CD14-positive monocyte (primary cell): ENCODE data around the gene COL4A2. TPM values are rescaled to one million over a fixed set of nuclear protein-coding genes. Genes with fewer than 3 reads are reported as not detected.

ENCODE experiments used
- DNase-seq, 3 donors: peaks; one replicate each; pipeline ENCODE4 v3.0.0-alpha.2; 2011 to 2022
- H2AFZ ChIP-seq: 2 replicates; pipeline ENCODE4 v1.6.0; 2012; ENCODE audit warnings: mild to moderate bottlenecking, low read depth, low read length, inconsistent platforms; ENCODE audit not compliant: insufficient read depth, poor library complexity, severe bottlenecking
- H3K27ac ChIP-seq, 2 donors: 1 replicate in 1 of 2; 2 replicates in 1 of 2; pipeline ENCODE4 v1.5.1; 2012 to 2013; ENCODE audit warnings: low read length in 2 of 2, control low read depth in 1 of 2, inconsistent platforms in 1 of 2, low read depth in 1 of 2, mild to moderate bottlenecking in 1 of 2
- H3K27me3 ChIP-seq, 2 donors: one replicate each; pipeline versions ENCODE4 v1.6.0 to v1.6.1; 2011 to 2013; ENCODE audit warnings: low read length in 2 of 2; ENCODE audit not compliant: control insufficient read depth in 2 of 2, insufficient read depth in 2 of 2
- H3K36me3 ChIP-seq, 2 donors: replicated peaks in 1 of 2; 1 replicate in 1 of 2; 2 replicates in 1 of 2; pipeline versions ENCODE4 v1.5.1 to v1.6.1; 2012 to 2013; ENCODE audit warnings: low read length in 2 of 2, control low read depth in 1 of 2, inconsistent platforms in 1 of 2, mild to moderate bottlenecking in 1 of 2; ENCODE audit not compliant: insufficient read depth in 2 of 2, control insufficient read depth in 1 of 2
- H3K4me1 ChIP-seq, 2 donors: 1 replicate in 1 of 2; 2 replicates in 1 of 2; pipeline versions ENCODE4 v1.5.1 to v1.6.1; 2012 to 2013; ENCODE audit warnings: low read length in 2 of 2, control low read depth in 1 of 2, inconsistent platforms in 1 of 2, mild to moderate bottlenecking in 1 of 2, moderate library complexity in 1 of 2; ENCODE audit not compliant: insufficient read depth in 2 of 2, control insufficient read depth in 1 of 2
- H3K4me2 ChIP-seq: replicated peaks from 2 replicates; pipeline ENCODE3; 2012; ENCODE audit warnings: low read length, moderate library complexity, mild to moderate bottlenecking; ENCODE audit not compliant: poor library complexity, severe bottlenecking; ENCODE audit errors: extremely low read depth
- H3K4me3 ChIP-seq, 3 experiments: fragments of 200-600 bp in 1 of 3; sonication (generic) in 1 of 3; replicated peaks in 1 of 3; 1 replicate in 2 of 3; 2 replicates in 1 of 3; pipeline ENCODE4 v1.5.1; 2011 to 2013; ENCODE audit warnings: low read length in 3 of 3, mild to moderate bottlenecking in 3 of 3, control low read depth in 2 of 3, low read depth in 2 of 3, inconsistent platforms in 1 of 3, moderate library complexity in 1 of 3
- H3K79me2 ChIP-seq: 2 replicates; pipeline ENCODE4 v1.6.0; 2012; ENCODE audit warnings: mild to moderate bottlenecking, control low read depth, inconsistent platforms, low read length, moderate library complexity; ENCODE audit not compliant: insufficient read depth
- H3K9ac ChIP-seq: 2 replicates; pipeline ENCODE4 v1.6.0; 2017; ENCODE audit warnings: low read length, mild to moderate bottlenecking; ENCODE audit not compliant: insufficient read depth, poor library complexity, severe bottlenecking
- H3K9me3 ChIP-seq, 2 donors: replicated peaks in 1 of 2; 1 replicate in 1 of 2; 2 replicates in 1 of 2; pipeline versions ENCODE4 v1.5.1 to v1.6.1; 2012 to 2013; ENCODE audit warnings: low read length in 2 of 2, control low read depth in 1 of 2; ENCODE audit not compliant: control insufficient read depth in 1 of 2, insufficient read depth in 1 of 2
- H4K20me1 ChIP-seq: 2 replicates; pipeline ENCODE4 v1.6.0; 2012; ENCODE audit warnings: mild to moderate bottlenecking, low read length, control low read depth, moderate library complexity; ENCODE audit not compliant: insufficient read depth
- H3K27ac Mint-ChIP-seq, 7 donors: one replicate each; pipeline ENCODE4 v1.8.0; 2020; ENCODE audit warnings: mild to moderate bottlenecking in 7 of 7, mixed read lengths in 7 of 7, moderate library complexity in 6 of 7, inconsistent platforms in 2 of 7
- H3K27me3 Mint-ChIP-seq, 3 donors: one replicate each; pipeline ENCODE4 v1.8.0; 2021 to 2022; ENCODE audit warnings: low read depth in 3 of 3, mild to moderate bottlenecking in 3 of 3, mixed read lengths in 3 of 3, moderate library complexity in 3 of 3, inconsistent platforms in 1 of 3
- H3K36me3 Mint-ChIP-seq, 2 donors: one replicate each; pipeline ENCODE4 v1.8.0; 2020; ENCODE audit warnings: mixed read lengths in 2 of 2, inconsistent platforms in 1 of 2, mild to moderate bottlenecking in 1 of 2
- H3K4me1 Mint-ChIP-seq: one replicate; pipeline ENCODE4 v1.8.0; 2020; ENCODE audit warnings: mild to moderate bottlenecking, mixed read lengths
- H3K4me3 Mint-ChIP-seq, 2 donors: one replicate each; pipeline ENCODE4 v1.8.0; 2020; ENCODE audit warnings: mild to moderate bottlenecking in 2 of 2, mixed read lengths in 2 of 2, moderate library complexity in 1 of 2
- H3K9me3 Mint-ChIP-seq, 7 donors: one replicate each; pipeline ENCODE4 v1.8.0; 2020 to 2022; ENCODE audit warnings: mixed read lengths in 7 of 7, mild to moderate bottlenecking in 6 of 7, moderate library complexity in 6 of 7, inconsistent platforms in 2 of 7
- WGBS: methylation state at CpG from one replicate; pipeline ENCODE4 v1.1.5; 2013; ENCODE audit warnings: missing lambda C conversion rate; ENCODE audit not compliant: insufficient coverage; 5-methylcytosine and 5-hydroxymethylcytosine counted together
- intact Hi-C, 2 donors: fragments of 100-400 bp; cut with micrococcal nuclease; formaldehyde crosslinking; loops; one replicate each; pipeline versions ENCODE4 v1.15.0 to v1.15.1; 2023
- polyA plus RNA-seq, 3 donors: library from polyadenylated mRNA; depleted of rRNA in 1 of 3; unstranded in 2 of 3; stranded (reverse) in 1 of 3; fragments of 300-500 nt in 2 of 3; fragments of >200 nt in 1 of 3; fragmentation: Illumina TruSeq in 2 of 3; gene quantifications; 1 replicate in 2 of 3; 2 replicates in 1 of 3; pipeline ENCODE4 v1.2.3, GENCODE V29; 2012 to 2021
- TF ChIP-seq, protein P1 (sequence below): fragments of 200-600 bp; IDR thresholded peaks from one replicate; pipeline ENCODE4 v1.8.0; 2022; ENCODE audit warnings: antibody characterized with exemption, mild to moderate bottlenecking

Gene COL4A2
- polyA plus RNA-seq, 3 donors = not detected

- H3K27ac ChIP-seq = no peak overlapping the region
Measured at GRCh38 chr13:110517505-110518225, 210.6 kb downstream of the COL4A2 start.

DNA sequence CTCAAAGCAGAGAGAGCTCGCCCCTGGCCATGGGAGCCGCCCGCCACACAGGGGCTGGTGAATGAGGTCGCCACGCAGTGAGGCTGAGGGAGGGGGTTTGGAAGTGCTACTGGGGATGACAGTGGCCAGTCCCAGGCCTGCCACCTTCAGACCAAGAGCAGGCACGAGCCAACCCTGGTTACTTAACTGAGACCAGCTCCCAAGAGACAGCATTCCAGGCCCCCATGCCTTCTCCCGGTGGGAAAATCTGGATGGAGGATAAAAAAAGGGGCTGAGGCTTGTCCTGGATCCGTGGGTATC, 211.1 kb downstream of the COL4A2 start:
- no peak for DNase-seq
- H3K27ac Mint-ChIP-seq = no peak overlapping the region
- H3K4me1 ChIP-seq = peaks cover 56 to 59% of the 10 kb centered on the region in 2 donors
- H3K4me3 Mint-ChIP-seq = no peak overlapping the region
- H3K4me1 Mint-ChIP-seq = peaks cover 61% of the 10 kb centered on the region
- H3K27me3 ChIP-seq = no peaks in the 10 kb centered on the region
- H3K9me3 ChIP-seq = no peaks in the 10 kb centered on the region
- WGBS = 100% methylated on average over 2 of the region's 8 CpGs
- peaks cover 22 to 32% of the 10 kb centered on the region in 2 donors for H3K36me3 Mint-ChIP-seq
- H4K20me1 ChIP-seq = peaks cover 13% of the 10 kb centered on the region
- TF ChIP-seq, protein P1, sequence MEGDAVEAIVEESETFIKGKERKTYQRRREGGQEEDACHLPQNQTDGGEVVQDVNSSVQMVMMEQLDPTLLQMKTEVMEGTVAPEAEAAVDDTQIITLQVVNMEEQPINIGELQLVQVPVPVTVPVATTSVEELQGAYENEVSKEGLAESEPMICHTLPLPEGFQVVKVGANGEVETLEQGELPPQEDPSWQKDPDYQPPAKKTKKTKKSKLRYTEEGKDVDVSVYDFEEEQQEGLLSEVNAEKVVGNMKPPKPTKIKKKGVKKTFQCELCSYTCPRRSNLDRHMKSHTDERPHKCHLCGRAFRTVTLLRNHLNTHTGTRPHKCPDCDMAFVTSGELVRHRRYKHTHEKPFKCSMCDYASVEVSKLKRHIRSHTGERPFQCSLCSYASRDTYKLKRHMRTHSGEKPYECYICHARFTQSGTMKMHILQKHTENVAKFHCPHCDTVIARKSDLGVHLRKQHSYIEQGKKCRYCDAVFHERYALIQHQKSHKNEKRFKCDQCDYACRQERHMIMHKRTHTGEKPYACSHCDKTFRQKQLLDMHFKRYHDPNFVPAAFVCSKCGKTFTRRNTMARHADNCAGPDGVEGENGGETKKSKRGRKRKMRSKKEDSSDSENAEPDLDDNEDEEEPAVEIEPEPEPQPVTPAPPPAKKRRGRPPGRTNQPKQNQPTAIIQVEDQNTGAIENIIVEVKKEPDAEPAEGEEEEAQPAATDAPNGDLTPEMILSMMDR = no peak
- intact Hi-C loops = no loop called here
- H3K4me2 ChIP-seq = no peak overlapping the region
- peaks cover 16% of the 10 kb centered on the region for H3K79me2 ChIP-seq
- H3K9ac ChIP-seq = no peak overlapping the region
- no peak overlapping the region for H2AFZ ChIP-seq
- peaks cover 0 to 1% (median 0%) of the 10 kb centered on the region in 7 donors for H3K9me3 Mint-ChIP-seq
- H3K36me3 ChIP-seq = peaks cover 4 to 6% of the 10 kb centered on the region in 2 donors
- peaks cover 0 to 5% (median 3%) of the 10 kb centered on the region in 3 donors for H3K27me3 Mint-ChIP-seq
- no peak overlapping the region for H3K27ac ChIP-seq
- no peak overlapping the region for H3K4me3 ChIP-seq

More at GRCh38 chr13:110517505-110518225, 210.6 kb downstream of the COL4A2 start:
- no peak overlapping the region for H3K4me3 Mint-ChIP-seq
- H3K4me2 ChIP-seq = no peak overlapping the region
- no peak overlapping the region for H2AFZ ChIP-seq
- peaks cover 0 to under 1% of the 10 kb centered on the region in 2 donors for H3K36me3 ChIP-seq
- peaks cover 17 to 27% of the 10 kb centered on the region in 2 donors for H3K36me3 Mint-ChIP-seq
- no peaks in the 10 kb centered on the region for H3K27me3 ChIP-seq
- peaks cover 52 to 53% of the 10 kb centered on the region in 2 donors for H3K4me1 ChIP-seq
- peaks cover 0 to 5% (median 3%) of the 10 kb centered on the region in 3 donors for H3K27me3 Mint-ChIP-seq
- peaks cover 8% of the 10 kb centered on the region for H4K20me1 ChIP-seq
- no peak overlapping the region for H3K27ac Mint-ChIP-seq
- H3K4me1 Mint-ChIP-seq = peaks cover 56% of the 10 kb centered on the region
- TF ChIP-seq, protein P1 = no peak
- H3K9me3 ChIP-seq = no peaks in the 10 kb centered on the region
- H3K9me3 Mint-ChIP-seq = peaks cover 0 to 1% (median 0%) of the 10 kb centered on the region in 7 donors
- H3K4me3 ChIP-seq = no peak overlapping the region
- DNase-seq = no peak
- WGBS = 57% methylated on average over 4 of the region's 7 CpGs
- H3K9ac ChIP-seq = no peak overlapping the region
- peaks cover 10% of the 10 kb centered on the region for H3K79me2 ChIP-seq
- intact Hi-C loops = no loop called here
